H1 (cell line): ENCODE measurements around the gene LRRC32. TPM values are rescaled to one million over a fixed set of nuclear protein-coding genes. Genes with fewer than 3 reads are reported as not detected.

ENCODE experiments used
- CTCF ChIA-PET: fragments of 300-600 bp; sonication (Branson Sonifier 250); formaldehyde crosslinking; loops from one replicate; lab custom pipeline; 2021; ENCODE audit not compliant: partially characterized antibody; lab: Charles Lee
- POLR2A ChIA-PET: fragments of 300-600 bp; sonication (Branson Sonifier 250); formaldehyde crosslinking; loops from one replicate; lab custom pipeline; 2021; ENCODE audit warnings: inconsistent platforms; ENCODE audit not compliant: partially characterized antibody; lab: Charles Lee
- DNase-seq, 2 experiments: peaks; one replicate each; pipeline versions ENCODE4 v3.0.0 to v3.0.0-alpha.2; 2010 to 2022; ENCODE audit warnings: low spot score in 2 of 2, low read depth in 1 of 2, mixed read lengths in 1 of 2
- FAIRE-seq: peaks from 2 replicates; lab custom pipeline; 2011; peaks lifted over from hg19 to GRCh38; lab: Jason Lieb, UNC
- H2AFZ ChIP-seq: 2 replicates; pipeline ENCODE4 v1.8.1; 2012; ENCODE audit warnings: low read length, inconsistent platforms
- H2AK5ac ChIP-seq: 2 replicates; pipeline ENCODE4 v1.6.1; 2013; ENCODE audit warnings: low read depth, low read length
- H2BK120ac ChIP-seq: replicated peaks from 2 replicates; pipeline ENCODE3; 2013; ENCODE audit warnings: low read depth, low read length, inconsistent platforms
- H2BK12ac ChIP-seq: 2 replicates; pipeline ENCODE4 v1.6.1; 2013; ENCODE audit warnings: low read depth, low read length
- H2BK15ac ChIP-seq: 2 replicates; pipeline ENCODE4 v1.6.1; 2013; ENCODE audit warnings: low read length
- H2BK20ac ChIP-seq: 2 replicates; pipeline ENCODE4 v1.6.1; 2013; ENCODE audit warnings: low read length
- H2BK5ac ChIP-seq: 2 replicates; pipeline ENCODE4 v1.6.1; 2013; ENCODE audit warnings: low read depth, low read length
- H3K14ac ChIP-seq: 2 replicates; pipeline ENCODE4 v1.6.1; 2013; ENCODE audit warnings: inconsistent platforms; ENCODE audit not compliant: insufficient read length
- H3K18ac ChIP-seq: 2 replicates; pipeline ENCODE4 v1.6.1; 2013; ENCODE audit warnings: low read length; ENCODE audit errors: extremely low read depth
- H3K23ac ChIP-seq: 2 replicates; pipeline ENCODE4 v1.6.1; 2013; ENCODE audit warnings: inconsistent platforms; ENCODE audit not compliant: insufficient read length
- H3K23me2 ChIP-seq: 2 replicates; pipeline ENCODE4 v1.6.1; 2013; ENCODE audit warnings: low read depth, low read length
- H3K27ac ChIP-seq: 2 replicates; pipeline ENCODE4 v1.6.1; 2011; ENCODE audit warnings: low read depth, low read length, inconsistent platforms
- H3K27me3 ChIP-seq, 4 experiments: replicated peaks in 1 of 4; 1 replicate in 1 of 4; 2 replicates in 3 of 4; pipeline versions ENCODE4 v1.6.1 to v1.8.1; 2011 to 2013; ENCODE audit warnings: low read length in 3 of 4, mild to moderate bottlenecking in 3 of 4, inconsistent platforms in 2 of 4, mixed read lengths in 2 of 4, moderate library complexity in 1 of 4; ENCODE audit not compliant: control insufficient read depth in 3 of 4, insufficient read depth in 3 of 4; ENCODE audit errors: extremely low read depth in 1 of 4
- H3K36me3 ChIP-seq, 4 experiments: 2 replicates each; pipeline versions ENCODE4 v1.6.1 to v1.8.1; 2011 to 2013; ENCODE audit warnings: mild to moderate bottlenecking in 4 of 4, low read length in 3 of 4, moderate library complexity in 2 of 4, control low read depth in 1 of 4, inconsistent platforms in 1 of 4; ENCODE audit not compliant: insufficient read depth in 4 of 4, control insufficient read depth in 2 of 4
- H3K4ac ChIP-seq: replicated peaks from 2 replicates; pipeline ENCODE3; 2013; ENCODE audit warnings: low read length, low read depth, mixed read lengths, inconsistent platforms; ENCODE audit not compliant: insufficient read length
- H3K4me1 ChIP-seq, 4 experiments: replicated peaks in 1 of 4; 1 replicate in 1 of 4; 2 replicates in 3 of 4; pipeline versions ENCODE4 v1.6.1 to v1.8.1; 2011 to 2013; ENCODE audit warnings: low read length in 3 of 4, inconsistent platforms in 2 of 4, mixed read lengths in 1 of 4; ENCODE audit not compliant: insufficient read depth in 4 of 4, control insufficient read depth in 3 of 4
- H3K4me2 ChIP-seq, 2 experiments: 2 replicates each; pipeline versions ENCODE4 v1.6.1 to v1.8.1; 2011 to 2013; ENCODE audit warnings: low read depth in 2 of 2, low read length in 2 of 2, control low read depth in 1 of 2, inconsistent platforms in 1 of 2, mild to moderate bottlenecking in 1 of 2; ENCODE audit not compliant: insufficient read depth in 1 of 2
- H3K4me3 ChIP-seq, 4 experiments: fragments of 200-600, 300-600 bp in 1 of 4; sonication (generic), shearing (Covaris generic), sonication (Bioruptor Twin) in 1 of 4; 2 replicates each; pipeline versions ENCODE4 v1.5.1 to v1.8.1; 2011 to 2016; ENCODE audit warnings: low read length in 4 of 4, low read depth in 3 of 4, control low read depth in 2 of 4, inconsistent platforms in 2 of 4, mild to moderate bottlenecking in 2 of 4, mixed read lengths in 1 of 4, moderate library complexity in 1 of 4; ENCODE audit not compliant: insufficient read depth in 2 of 4; ENCODE audit errors: extremely low read depth in 1 of 4
- H3K56ac ChIP-seq: replicated peaks from 2 replicates; pipeline ENCODE3; 2013; ENCODE audit warnings: low read depth, mild to moderate bottlenecking, mixed read lengths, low read length, inconsistent platforms; ENCODE audit not compliant: insufficient read length
- H3K79me1 ChIP-seq: 2 replicates; pipeline ENCODE4 v1.6.1; 2013; ENCODE audit warnings: low read depth, low read length, control low read depth
- H3K79me2 ChIP-seq, 2 experiments: 2 replicates each; pipeline versions ENCODE4 v1.6.1 to v1.8.1; 2012 to 2013; ENCODE audit warnings: low read length in 2 of 2, mild to moderate bottlenecking in 2 of 2, inconsistent platforms in 1 of 2; ENCODE audit not compliant: insufficient read depth in 2 of 2, control insufficient read depth in 1 of 2
- H3K9ac ChIP-seq, 4 experiments: replicated peaks in 1 of 4; 1 replicate in 1 of 4; 2 replicates in 3 of 4; pipeline versions ENCODE4 v1.6.1 to v1.8.1; 2011 to 2013; ENCODE audit warnings: low read depth in 3 of 4, low read length in 3 of 4, control low read depth in 2 of 4, mild to moderate bottlenecking in 2 of 4, moderate library complexity in 2 of 4, inconsistent platforms in 1 of 4; ENCODE audit errors: extremely low read depth in 1 of 4
- H3K9me3 ChIP-seq, 2 experiments: 2 replicates each; pipeline versions ENCODE4 v1.6.1 to v1.8.1; 2012 to 2013; ENCODE audit warnings: mild to moderate bottlenecking in 2 of 2, moderate library complexity in 2 of 2, control low read depth in 1 of 2, inconsistent platforms in 1 of 2, low read depth in 1 of 2, low read length in 1 of 2, mixed read lengths in 1 of 2; ENCODE audit not compliant: insufficient read depth in 2 of 2
- H4K20me1 ChIP-seq, 2 experiments: replicated peaks in 1 of 2; 2 replicates each; pipeline versions ENCODE3 to v1.8.1; 2011 to 2013; ENCODE audit warnings: inconsistent platforms in 2 of 2, low read length in 2 of 2, mild to moderate bottlenecking in 1 of 2; ENCODE audit not compliant: insufficient read depth in 2 of 2, control insufficient read depth in 1 of 2
- H4K5ac ChIP-seq: 2 replicates; pipeline ENCODE4 v1.6.1; 2013; ENCODE audit warnings: low read length, low read depth, mixed read lengths, inconsistent platforms; ENCODE audit not compliant: insufficient read length
- H4K8ac ChIP-seq: 2 replicates; pipeline ENCODE4 v1.8.0; 2013; ENCODE audit warnings: mild to moderate bottlenecking, moderate library complexity, low read length, inconsistent platforms; ENCODE audit not compliant: insufficient read depth; ENCODE audit errors: extremely low read depth
- H4K91ac ChIP-seq: replicated peaks from 2 replicates; pipeline ENCODE3; 2013; ENCODE audit warnings: low read length, mixed read lengths, inconsistent platforms; ENCODE audit not compliant: insufficient read length
- BCL11A ChIP-seq, 2 experiments: IDR thresholded peaks; one replicate each; pipeline ENCODE4 v1.6.1; 2011; ENCODE audit warnings: low read depth in 2 of 2, low read length in 2 of 2, mild to moderate bottlenecking in 2 of 2
- CTBP2 ChIP-seq: IDR thresholded peaks from 2 replicates; pipeline ENCODE4 v1.7.0; 2011; ENCODE audit warnings: borderline replicate concordance, mild to moderate bottlenecking, moderate library complexity, mixed read lengths, low read length; ENCODE audit not compliant: insufficient read depth, insufficient read length
- CTCF ChIP-seq, 3 experiments: IDR thresholded peaks; 1 replicate in 2 of 3; 2 replicates in 1 of 3; pipeline versions ENCODE4 v1.5.1 to v1.6.1; 2011; ENCODE audit warnings: low read length in 3 of 3, mild to moderate bottlenecking in 3 of 3, inconsistent platforms in 2 of 3, low read depth in 1 of 3, moderate library complexity in 1 of 3; ENCODE audit not compliant: insufficient read depth in 1 of 3; ENCODE audit errors: control extremely low read depth in 1 of 3
- EZH2 ChIP-seq: fragments of 200-600 bp; sonication (generic); IDR thresholded peaks from 2 replicates; pipeline ENCODE4 v1.7.1; 2012; ENCODE audit warnings: low read depth, mild to moderate bottlenecking, moderate library complexity, low read length, inconsistent platforms; ENCODE audit not compliant: severe bottlenecking
- JUN ChIP-seq: IDR thresholded peaks from 2 replicates; pipeline ENCODE4 v1.6.1; 2011; ENCODE audit warnings: low read depth, mild to moderate bottlenecking, improper control_type of control experiment, low read length
- POU5F1 ChIP-seq: IDR thresholded peaks from 2 replicates; pipeline ENCODE4 v1.6.1; 2011; ENCODE audit warnings: low read depth, mild to moderate bottlenecking, low read length, moderate library complexity
- SIN3A ChIP-seq, 2 experiments: IDR thresholded peaks in 1 of 2; conservative IDR thresholded peaks in 1 of 2; 2 replicates each; pipeline ENCODE4 v1.6.1; 2011 to 2012; ENCODE audit warnings: low read length in 2 of 2, improper control_type of control experiment in 1 of 2, low read depth in 1 of 2, mild to moderate bottlenecking in 1 of 2
- SP2 ChIP-seq: IDR thresholded peaks from 2 replicates; pipeline ENCODE4 v1.6.1; 2012; ENCODE audit warnings: mild to moderate bottlenecking, low read length, inconsistent platforms
- TBP ChIP-seq: IDR thresholded peaks from 2 replicates; pipeline ENCODE4 v1.6.1; 2011; ENCODE audit warnings: low read depth, low read length, improper control_type of control experiment
- WGBS, 2 experiments: shearing (Covaris generic) in 1 of 2; methylation state at CpG; one replicate each; pipeline versions ENCODE4 v1.1.6 to v1.1.7; 2013 to 2015; ENCODE audit warnings: low lambda C conversion rate in 2 of 2, mixed read lengths in 2 of 2, inconsistent platforms in 1 of 2, low coverage in 1 of 2, missing lambda C conversion rate in 1 of 2; ENCODE audit not compliant: insufficient replicate concordance in 2 of 2, insufficient coverage in 1 of 2, insufficient read length in 1 of 2; ENCODE audit errors: extremely low coverage in 1 of 2, missing lambda C conversion rate in 1 of 2; 5-methylcytosine and 5-hydroxymethylcytosine counted together
- polyA plus RNA-seq, 7 experiments: library from polyadenylated mRNA; depleted of rRNA in 3 of 7; stranded (reverse) in 5 of 7; unstranded in 2 of 7; fragments of >200 nt in 5 of 7; fragments of 200-250 nt in 2 of 7; gene quantifications; 1 replicate in 5 of 7; 2 replicates in 1 of 7; 4 replicates in 1 of 7; pipeline versions ENCODE4 v1.2.1 to v1.2.3, GENCODE V29; 2011 to 2013; ENCODE audit warnings: missing spikeins in 2 of 7, mixed read lengths in 2 of 7
- total RNA-seq: library from RNA; stranded (reverse); fragmentation: NEBNext Ultra II Directional; extraction: Animal tissue kit (Norgen Biotek cat#: 25700); gene quantifications from 2 replicates; pipeline ENCODE4 v1.2.1, GENCODE V29; 2021

LRRC32 gene
- total and polyA plus RNA-seq, 2 of the 8 experiments (the other 6 are each of a cell fraction or from before 2014, with no cell fraction given), result 0.99 to 1.9 TPM

DNA sequence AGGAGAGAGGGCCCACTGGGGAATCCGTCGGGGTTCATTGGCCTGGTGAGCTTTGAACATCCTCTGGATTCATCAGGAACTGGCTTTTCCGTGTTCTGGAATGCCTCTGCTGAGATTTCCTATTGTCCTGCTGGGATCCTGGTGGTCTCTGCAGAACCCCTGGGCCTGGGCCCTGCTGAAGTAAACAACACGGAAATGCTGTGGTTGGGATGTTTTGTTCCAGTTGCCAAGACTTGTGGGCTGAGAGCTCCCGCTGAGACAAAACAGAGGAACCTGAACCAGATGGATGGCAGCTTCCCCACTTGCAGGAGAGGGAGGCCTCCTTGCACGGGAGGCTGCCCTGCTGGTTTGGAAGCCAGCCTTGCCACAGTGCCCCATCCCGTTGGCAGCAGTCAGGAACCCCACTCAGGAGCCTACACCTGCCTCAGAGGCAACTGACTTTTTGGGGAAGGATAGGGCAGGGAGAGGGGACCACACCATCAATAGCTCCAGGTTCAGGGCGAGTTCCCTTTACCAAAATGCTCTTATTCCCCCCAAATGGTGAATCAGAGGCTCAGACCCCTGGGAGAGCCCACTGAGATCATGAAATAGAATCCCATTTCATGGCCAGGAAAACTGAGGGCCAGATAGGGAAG lies 60.7 kb downstream of the LRRC32 start:
- H2BK15ac ChIP-seq, result peak overlapping the region; percentile 46
- no peak overlapping the region for H2AFZ ChIP-seq
- H3K14ac ChIP-seq, result no peak overlapping the region
- H4K8ac ChIP-seq, result no peak overlapping the region; the same call in 1 of the 2 replicates
- no peak overlapping the region; the same call in 1 of the 2 replicates for H2BK5ac ChIP-seq
- H3K27ac ChIP-seq, result no peak overlapping the region
- no peak overlapping the region for H3K23ac ChIP-seq
- ChIA-PET POLR2A (no interaction called here), CTCF (interaction anchor here (2.1 to 4.7 kb wide), 2 partner anchors 11 to 70 kb away, joined by 6 to 36 read pairs; no protein-coding TSS in a partner anchor)
- 0 out of 2 replicates have a peak, but pooled peaks cover 1% of the 10 kb centered on the region for H3K23me2 ChIP-seq
- no peak overlapping the region for H3K4me3 ChIP-seq
- no peak overlapping the region for H2BK20ac ChIP-seq
- H4K91ac ChIP-seq, result peak overlapping the region; percentile 39
- H3K4me2 ChIP-seq, result no peak overlapping the region
- H2AK5ac ChIP-seq, result no peak overlapping the region
- peak overlapping the region in 1 of 4 experiments; percentile 21; a peak in 1 of 7 replicates for H3K9ac ChIP-seq
- H3K79me1 ChIP-seq, result no peaks in the 10 kb centered on the region
- no peak overlapping the region for H3K4ac ChIP-seq
- no peak for FAIRE-seq
- H3K18ac ChIP-seq, result no peak overlapping the region; the same call in 1 of the 2 replicates
- peak overlapping the region; percentile 63; the same call in 1 of the 2 replicates for H2BK12ac ChIP-seq
- no peak overlapping the region for H4K5ac ChIP-seq
- H3K4me1 ChIP-seq, result peaks cover 0 to 18% (median 10%) of the 10 kb centered on the region in 4 experiments; a peak in 6 of 7 replicates
- H3K56ac ChIP-seq, result no peak overlapping the region
- peak in 1 of 2 experiments; percentile 43 for DNase-seq
- no peaks in the 10 kb centered on the region for H3K36me3 ChIP-seq
- H4K20me1 ChIP-seq, result no peaks in the 10 kb centered on the region
- no peaks in the 10 kb centered on the region for H3K27me3 ChIP-seq
- no peaks in the 10 kb centered on the region for H3K9me3 ChIP-seq
- no peak overlapping the region for H2BK120ac ChIP-seq
- H3K79me2 ChIP-seq, result no peaks in the 10 kb centered on the region
- 75% methylated on average over 8 of the region's 8 CpGs; no CpG with 5 or more reads in 1 of the 2 experiments for WGBS, 2 experiments
- no peak for TF ChIP-seq SIN3A (conservative IDR thresholded peaks at IDR 0.05 in 1 of 2, IDR thresholded peaks at IDR 0.05 in 1 of 2; ENCODE audit: low read depth in 1 of 2, low read length in 2 of 2)
- TF ChIP-seq CTBP2, result no peak
- TF ChIP-seq JUN, result no peak
- TF ChIP-seq SP2, result no peak
- no peak for TF ChIP-seq TBP
- TF ChIP-seq BCL11A (IDR thresholded peaks at IDR 0.05; ENCODE audit: low read depth in 2 of 2, low read length in 2 of 2), result no peak
- no peak for TF ChIP-seq EZH2
- no peak for TF ChIP-seq POU5F1
- TF ChIP-seq CTCF (IDR thresholded peaks at IDR 0.05; ENCODE audit: control extremely low read depth in 1 of 3, insufficient read depth in 1 of 3, low read depth in 1 of 3, low read length in 3 of 3), result no peak
